ENCODE data around the gene TMEM187.
A peak's percentile ranks its signal among the peaks of the same experiment; 100 is the strongest.

TMEM187 gene

GRCh38 chrX:153935326-153935851 lies 37.2 kb upstream of the TMEM187 start:
- DNase-seq = no peak

GRCh38 chrX:153937056-153937455 lies 35.5 kb upstream of the TMEM187 start:
- DNase-seq = no peak

GRCh38 chrX:153938226-153938786 lies 34.2 kb upstream of the TMEM187 start:
- no peak for DNase-seq

- no peak for DNase-seq
Measured at GRCh38 chrX:153939573-153939972, 33.0 kb upstream of the TMEM187 start.

GRCh38 chrX:153941336-153942252 lies 31.0 kb upstream of the TMEM187 start:
- DNase-seq = no peak

GRCh38 chrX:153944140-153944799 lies 28.3 kb upstream of the TMEM187 start, which contains the start of gene RENBP:
TSS of gene RENBP (minus strand) at chrX:153944643. CDS start at chrX:153944610, 33 bp downstream.
- DNase-seq = no peak

- no peak for DNase-seq
Measured at GRCh38 chrX:153944800-153945150, 27.8 kb upstream of the TMEM187 start.

GRCh38 chrX:153945956-153946943 lies 26.3 kb upstream of the TMEM187 start:
- no peak for DNase-seq

- peak; percentile 74 for DNase-seq
Measured at GRCh38 chrX:153947009-153947769, 25.4 kb upstream of the TMEM187 start.

GRCh38 chrX:153948002-153948466 lies 24.5 kb upstream of the TMEM187 start:
- DNase-seq = no peak

GRCh38 chrX:153948847-153949805 lies 23.4 kb upstream of the TMEM187 start:
- no peak for DNase-seq

GRCh38 chrX:153950127-153950526 lies 22.4 kb upstream of the TMEM187 start:
- no peak for DNase-seq

GRCh38 chrX:153951683-153952372 lies 20.7 kb upstream of the TMEM187 start:
- no peak for DNase-seq

- DNase-seq = no peak
Measured at GRCh38 chrX:153952373-153953026, 20.1 kb upstream of the TMEM187 start.

GRCh38 chrX:153953342-153953830 lies 19.2 kb upstream of the TMEM187 start:
- peak; percentile 68 for DNase-seq

GRCh38 chrX:153953892-153954557 lies 18.5 kb upstream of the TMEM187 start:
- DNase-seq = no peak

- DNase-seq = no peak
Measured at GRCh38 chrX:153954558-153955227, 17.9 kb upstream of the TMEM187 start.
